CD8-positive, alpha-beta memory T cell (primary cell): ENCODE data around the gene SASH1. TPM values are rescaled to one million over a fixed set of nuclear protein-coding genes. Genes with fewer than 3 reads are reported as not detected.

Source experiments
- CTCF ChIA-PET: fragments of 350-600 bp; sonication (Branson Sonifier 250); formaldehyde crosslinking; loops from one replicate; lab custom pipeline; 2021; ENCODE audit warnings: antibody characterized with exemption; lab: Charles Lee
- POLR2A ChIA-PET: fragments of 350-600 bp; sonication (Branson Sonifier 250); formaldehyde crosslinking; loops from one replicate; lab custom pipeline; 2021; ENCODE audit warnings: antibody characterized with exemption; lab: Charles Lee
- DNase-seq, 5 donors: peaks; one replicate each; pipeline versions ENCODE4 v3.0.0 to v3.0.0-alpha.2; 2020 to 2022; ENCODE audit warnings: mixed read lengths in 1 of 5
- H3K27ac ChIP-seq: one replicate; pipeline ENCODE4 v1.7.0; 2013; ENCODE audit warnings: low read depth, mild to moderate bottlenecking, low read length, moderate library complexity
- H3K27me3 ChIP-seq: 2 replicates; pipeline ENCODE4 v1.7.0; 2013; ENCODE audit warnings: low read length, mild to moderate bottlenecking; ENCODE audit not compliant: insufficient read depth, poor library complexity, severe bottlenecking
- H3K36me3 ChIP-seq: 2 replicates; pipeline ENCODE4 v1.7.0; 2013; ENCODE audit warnings: mild to moderate bottlenecking, low read length, moderate library complexity; ENCODE audit not compliant: insufficient read depth
- H3K4me1 ChIP-seq: 2 replicates; pipeline ENCODE4 v1.7.0; 2013; ENCODE audit warnings: mild to moderate bottlenecking, low read length, moderate library complexity; ENCODE audit not compliant: insufficient read depth
- H3K4me3 ChIP-seq: 2 replicates; pipeline ENCODE4 v1.7.0; 2013; ENCODE audit warnings: mild to moderate bottlenecking, low read length
- H3K9me3 ChIP-seq: 2 replicates; pipeline ENCODE4 v1.7.0; 2013; ENCODE audit warnings: mild to moderate bottlenecking, low read length
- H3K27ac Mint-ChIP-seq, 8 donors: one replicate each; pipeline ENCODE4 v1.8.0; 2020 to 2021; ENCODE audit warnings: mixed read lengths in 8 of 8, mild to moderate bottlenecking in 6 of 8, inconsistent platforms in 3 of 8, moderate library complexity in 3 of 8
- H3K27me3 Mint-ChIP-seq, 2 donors: one replicate each; pipeline ENCODE4 v1.8.0; 2020 to 2021; ENCODE audit warnings: mixed read lengths in 2 of 2, mild to moderate bottlenecking in 1 of 2, moderate library complexity in 1 of 2
- H3K36me3 Mint-ChIP-seq, 3 donors: one replicate each; pipeline ENCODE4 v1.8.0; 2020 to 2021; ENCODE audit warnings: mixed read lengths in 3 of 3, inconsistent platforms in 1 of 3, mild to moderate bottlenecking in 1 of 3
- H3K4me1 Mint-ChIP-seq, 3 donors: one replicate each; pipeline ENCODE4 v1.8.0; 2020 to 2021; ENCODE audit warnings: mixed read lengths in 3 of 3, inconsistent platforms in 1 of 3, mild to moderate bottlenecking in 1 of 3
- H3K4me3 Mint-ChIP-seq, 7 donors: one replicate each; pipeline ENCODE4 v1.8.0; 2020 to 2021; ENCODE audit warnings: mixed read lengths in 7 of 7, mild to moderate bottlenecking in 6 of 7, moderate library complexity in 4 of 7, inconsistent platforms in 2 of 7
- H3K9me3 Mint-ChIP-seq, 5 donors: one replicate each; pipeline ENCODE4 v1.8.0; 2020 to 2022; ENCODE audit warnings: mixed read lengths in 5 of 5, mild to moderate bottlenecking in 3 of 5, moderate library complexity in 2 of 5, inconsistent platforms in 1 of 5
- polyA plus RNA-seq: library from polyadenylated mRNA; unstranded; fragments of 300-500 nt; fragmentation: Illumina TruSeq; gene quantifications from one replicate; pipeline ENCODE4 v1.2.3, GENCODE V29; 2021
- total RNA-seq, 2 experiments: library from RNA; stranded (reverse); gene quantifications; one replicate each; pipeline ENCODE4 v1.2.3, GENCODE V29; 2021

The SASH1 gene
- total and polyA plus RNA-seq, 3 experiments from 2014 or later: 0.72 to 0.95 TPM; not detected in 1

- no peaks in the 10 kb centered on the region for H3K4me1 ChIP-seq
- ChIA-PET CTCF (no interaction called here), POLR2A (no interaction called here)
- Mint-ChIP-seq H3K4me1 (peaks cover 0 to 4% (median 0%) of the 10 kb centered on the region in 3 donors), H3K9me3 (no peaks in the 10 kb centered on the region), H3K27me3 (peaks cover 17 to 50% of the 10 kb centered on the region in 2 donors), H3K36me3 (no peaks in the 10 kb centered on the region), H3K27ac (no peak overlapping the region), H3K4me3 (no peak overlapping the region)
- H3K4me3 ChIP-seq: no peak overlapping the region
- DNase-seq: no peak
- H3K36me3 ChIP-seq: no peaks in the 10 kb centered on the region
- no peaks in the 10 kb centered on the region for H3K9me3 ChIP-seq
- H3K27me3 ChIP-seq: peaks cover 14% of the 10 kb centered on the region
- H3K27ac ChIP-seq: no peak overlapping the region
These were observed 165.9 kb downstream of the SASH1 start for GRCh38 chr6:148508401-148509041.

GRCh38 chr6:148509119-148509799 is 166.6 kb downstream of the SASH1 start:
- no peaks in the 10 kb centered on the region for H3K9me3 Mint-ChIP-seq
- peaks cover 20 to 50% of the 10 kb centered on the region in 2 donors for H3K27me3 Mint-ChIP-seq
- ChIA-PET CTCF (no interaction called here), POLR2A (no interaction called here)
- peaks cover 0 to 4% (median 0%) of the 10 kb centered on the region in 3 donors for H3K4me1 Mint-ChIP-seq
- H3K27ac Mint-ChIP-seq: no peak overlapping the region
- H3K27me3 ChIP-seq: peaks cover 14% of the 10 kb centered on the region
- H3K4me1 ChIP-seq: no peaks in the 10 kb centered on the region
- no peak overlapping the region for H3K4me3 ChIP-seq
- H3K36me3 ChIP-seq: no peaks in the 10 kb centered on the region
- DNase-seq: no peak
- no peak overlapping the region for H3K4me3 Mint-ChIP-seq
- H3K27ac ChIP-seq: no peak overlapping the region
- no peaks in the 10 kb centered on the region for H3K36me3 Mint-ChIP-seq
- H3K9me3 ChIP-seq: no peaks in the 10 kb centered on the region

GRCh38 chr6:148509800-148510581 is 167.4 kb downstream of the SASH1 start:
- CTCF ChIA-PET: no interaction called here
- no peak overlapping the region for H3K27ac Mint-ChIP-seq
- POLR2A ChIA-PET: no interaction called here

DNA sequence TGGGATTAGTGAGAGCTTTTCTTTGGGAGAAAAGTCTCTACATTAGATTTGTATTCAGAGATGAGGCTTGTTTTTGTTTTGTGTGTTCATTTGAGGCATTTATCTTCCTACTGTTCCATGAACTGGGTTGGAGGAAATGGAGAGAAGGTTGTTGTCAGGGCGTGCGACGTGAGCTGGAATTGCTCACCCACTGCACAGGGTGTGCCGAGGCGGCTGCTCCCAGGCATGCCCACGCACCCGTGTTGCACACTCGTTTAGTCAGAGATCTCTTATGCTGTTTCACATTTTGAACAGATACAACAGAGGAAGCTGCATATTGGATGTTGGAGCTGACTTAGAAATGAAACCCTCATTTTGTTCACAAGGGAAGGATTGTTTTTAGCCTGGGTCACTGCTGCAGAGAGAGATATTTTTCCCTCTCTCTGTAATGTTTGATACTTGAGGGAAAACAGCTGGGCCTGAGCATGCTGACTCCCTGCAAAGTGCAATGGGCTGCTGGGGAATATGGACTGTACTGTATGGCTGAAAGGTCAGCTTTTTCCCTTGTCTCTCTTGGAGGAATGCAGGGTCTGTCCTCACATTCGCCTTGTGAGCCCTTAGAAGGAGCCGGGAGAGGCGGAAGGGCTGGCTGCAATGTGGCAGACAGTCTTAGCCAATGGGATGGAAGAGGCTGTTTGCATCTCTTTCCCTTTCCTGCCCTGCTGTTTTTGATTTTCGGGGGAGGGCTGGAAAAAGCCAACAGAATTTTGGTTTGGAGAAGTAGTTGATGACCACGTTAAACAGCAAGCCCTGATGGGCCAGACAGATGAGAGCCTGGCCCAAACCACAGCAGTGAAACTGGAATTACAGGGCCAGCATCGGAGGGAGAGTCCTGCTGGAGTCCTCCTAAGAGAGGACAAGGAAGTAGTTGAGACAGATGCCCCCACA is 170.8 kb downstream of the SASH1 start:
- Mint-ChIP-seq H3K27ac (no peak overlapping the region), H3K36me3 (no peaks in the 10 kb centered on the region), H3K27me3 (peaks cover 20 to 53% of the 10 kb centered on the region in 2 donors), H3K4me3 (no peak overlapping the region), H3K4me1 (peaks cover 0 to 4% (median 0%) of the 10 kb centered on the region in 3 donors), H3K9me3 (no peaks in the 10 kb centered on the region)
- Histone ChIP-seq H3K4me3 (no peak overlapping the region), H3K27me3 (peaks cover 11% of the 10 kb centered on the region), H3K36me3 (no peaks in the 10 kb centered on the region), H3K27ac (no peak overlapping the region), H3K4me1 (no peaks in the 10 kb centered on the region), H3K9me3 (no peaks in the 10 kb centered on the region)
- CTCF ChIA-PET: interaction anchor here (0.7 kb wide), 1 partner anchor 44 kb away, joined by 4 read pairs; no protein-coding TSS in a partner anchor
- no peak for DNase-seq
- POLR2A ChIA-PET: no interaction called here

More at GRCh38 chr6:148509800-148510581, 167.4 kb downstream of the SASH1 start:
- Mint-ChIP-seq H3K27me3 (peaks cover 23 to 57% of the 10 kb centered on the region in 2 donors), H3K4me3 (no peak overlapping the region), H3K36me3 (no peaks in the 10 kb centered on the region), H3K9me3 (no peaks in the 10 kb centered on the region), H3K4me1 (peaks cover 0 to 4% (median 0%) of the 10 kb centered on the region in 3 donors)
- Histone ChIP-seq H3K27me3 (peaks cover 14% of the 10 kb centered on the region), H3K4me1 (no peaks in the 10 kb centered on the region), H3K4me3 (no peak overlapping the region), H3K27ac (no peak overlapping the region), H3K36me3 (no peaks in the 10 kb centered on the region), H3K9me3 (no peaks in the 10 kb centered on the region)
- no peak for DNase-seq

DNA sequence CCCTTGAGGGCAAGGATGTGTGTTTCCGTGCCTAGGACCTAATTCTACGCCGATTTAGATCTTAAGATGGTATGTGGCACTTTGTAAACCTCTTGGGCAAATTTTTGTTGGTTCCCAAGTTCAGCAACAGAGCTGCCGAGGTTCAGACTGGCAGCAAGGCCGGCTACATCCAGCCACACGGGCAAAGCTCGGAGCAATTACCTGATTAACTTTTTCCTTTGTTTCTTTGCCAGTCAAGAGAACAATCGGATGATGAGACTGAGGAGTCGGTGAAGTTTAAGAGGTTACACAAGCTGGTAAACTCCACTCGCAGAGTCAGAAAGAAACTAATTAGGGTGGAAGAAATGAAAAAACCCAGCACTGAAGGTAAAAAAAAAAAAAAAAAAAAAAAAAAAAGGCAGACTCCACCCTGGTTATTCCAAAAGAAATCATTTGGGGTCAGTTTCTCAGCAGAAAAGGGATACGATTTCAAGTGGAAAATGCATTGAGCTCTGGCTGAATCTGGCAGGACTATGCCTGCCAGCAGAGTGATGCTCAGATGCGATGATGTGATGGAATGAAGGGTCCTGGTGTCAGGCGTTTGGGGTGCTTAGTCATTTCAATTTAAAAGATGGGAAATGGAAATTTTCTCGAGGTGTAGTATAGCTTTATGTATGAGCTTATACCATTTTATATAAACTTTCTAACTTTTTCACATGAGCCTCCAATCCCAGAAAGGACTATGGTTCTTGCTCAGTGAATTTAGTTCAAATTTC is 171.6 kb downstream of the SASH1 start:
- H3K4me1 ChIP-seq: no peaks in the 10 kb centered on the region
- no peak overlapping the region for H3K4me3 ChIP-seq
- ChIA-PET CTCF (interaction anchor here (0.7 kb wide), 1 partner anchor 45 kb away, joined by 4 read pairs; no protein-coding TSS in a partner anchor), POLR2A (no interaction called here)
- Mint-ChIP-seq H3K27ac (no peak overlapping the region), H3K9me3 (no peaks in the 10 kb centered on the region), H3K4me1 (peaks cover 0 to 4% (median 0%) of the 10 kb centered on the region in 3 donors), H3K4me3 (no peak overlapping the region), H3K27me3 (peaks cover 14 to 44% of the 10 kb centered on the region in 2 donors), H3K36me3 (no peaks in the 10 kb centered on the region)
- peaks cover 5% of the 10 kb centered on the region for H3K27me3 ChIP-seq
- H3K9me3 ChIP-seq: no peaks in the 10 kb centered on the region
- H3K36me3 ChIP-seq: no peaks in the 10 kb centered on the region
- H3K27ac ChIP-seq: no peak overlapping the region
- no peak for DNase-seq

GRCh38 chr6:148516217-148516616 is 173.6 kb downstream of the SASH1 start:
- Mint-ChIP-seq H3K27ac (no peak overlapping the region), H3K36me3 (no peaks in the 10 kb centered on the region), H3K4me1 (no peaks in the 10 kb centered on the region), H3K9me3 (no peaks in the 10 kb centered on the region), H3K27me3 (peaks cover 13 to 38% of the 10 kb centered on the region in 2 donors), H3K4me3 (no peak overlapping the region)
- POLR2A ChIA-PET: no interaction called here
- DNase-seq: no peak
- no peaks in the 10 kb centered on the region for H3K27me3 ChIP-seq
- H3K4me1 ChIP-seq: no peaks in the 10 kb centered on the region
- CTCF ChIA-PET: no interaction called here
- no peak overlapping the region for H3K27ac ChIP-seq
- no peak overlapping the region for H3K4me3 ChIP-seq
- no peaks in the 10 kb centered on the region for H3K36me3 ChIP-seq
- H3K9me3 ChIP-seq: no peaks in the 10 kb centered on the region

DNA sequence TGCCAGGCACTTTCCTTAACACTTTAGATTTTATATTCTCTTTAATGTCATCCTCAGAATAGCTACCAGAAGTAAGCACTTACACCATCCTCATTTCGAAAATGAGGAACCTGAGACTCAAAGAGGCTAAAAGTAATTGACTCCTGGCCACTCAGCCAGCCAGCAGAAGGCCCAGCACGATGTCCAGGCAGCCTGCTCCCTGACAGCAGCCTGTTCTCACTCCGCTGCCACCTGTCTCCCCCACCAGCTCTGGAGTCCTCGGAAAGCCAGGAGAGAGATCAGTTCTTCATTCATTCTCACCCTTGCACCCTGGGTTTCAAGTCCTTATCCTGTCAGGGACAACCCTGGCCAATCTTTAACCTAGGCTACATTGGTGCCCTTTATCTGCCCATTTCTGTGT is 174.0 kb downstream of the SASH1 start:
- peaks cover 13 to 36% of the 10 kb centered on the region in 2 donors for H3K27me3 Mint-ChIP-seq
- no peaks in the 10 kb centered on the region for H3K36me3 ChIP-seq

More for the DNA sequence above, 174.0 kb downstream of the SASH1 start:
- H3K4me1 ChIP-seq: no peaks in the 10 kb centered on the region
- POLR2A ChIA-PET: no interaction called here
- Mint-ChIP-seq H3K4me1 (no peaks in the 10 kb centered on the region), H3K9me3 (no peaks in the 10 kb centered on the region), H3K27ac (no peak overlapping the region), H3K4me3 (no peak overlapping the region), H3K36me3 (no peaks in the 10 kb centered on the region)
- H3K9me3 ChIP-seq: no peaks in the 10 kb centered on the region
- DNase-seq: no peak
- H3K4me3 ChIP-seq: no peak overlapping the region
- H3K27ac ChIP-seq: no peak overlapping the region
- H3K27me3 ChIP-seq: no peaks in the 10 kb centered on the region
- CTCF ChIA-PET: no interaction called here
